IPS-NIHi11 (cell line): Measurements from ENCODE around the gene FAM171A1.

Experiments
- DNase-seq: peaks from one replicate; pipeline ENCODE4 v3.0.0; 2012; ENCODE audit warnings: mixed read lengths, low spot score

Gene FAM171A1

GRCh38 chr10:15373199-15373598 lies 2.1 kb upstream of the FAM171A1 start:
- DNase-seq: no peak

DNA sequence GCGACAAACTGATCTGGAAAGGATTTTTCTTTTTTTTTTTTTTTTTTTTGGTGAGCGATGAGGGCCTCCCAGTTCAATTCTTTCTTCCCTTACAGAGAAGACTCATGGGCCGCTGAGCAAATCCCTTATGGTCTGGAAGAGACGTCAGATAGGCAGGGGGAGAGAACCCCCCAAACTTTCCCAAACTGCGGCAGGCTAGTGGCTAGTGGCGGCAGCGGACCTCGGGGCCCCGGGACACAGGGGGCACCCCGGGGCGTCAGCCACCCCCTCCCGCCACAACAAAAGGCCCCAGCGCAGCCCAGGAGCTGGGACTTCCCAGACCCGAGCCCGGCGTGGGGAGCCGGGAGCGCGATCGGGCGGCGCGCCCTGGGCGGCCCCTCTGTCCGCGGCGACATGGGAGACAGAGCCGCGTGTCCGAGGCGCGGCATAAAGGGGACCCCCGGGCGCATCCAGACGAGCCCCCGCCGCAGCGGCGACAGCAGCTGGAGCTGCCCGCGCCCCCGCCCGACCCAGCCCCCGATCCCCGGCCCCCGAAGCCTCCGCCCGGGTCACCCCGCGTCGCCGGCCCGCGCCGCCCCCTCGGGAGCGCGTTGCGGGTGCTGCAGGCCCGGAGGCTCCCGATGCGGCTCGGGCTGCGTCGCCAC lies 755 bp downstream of the FAM171A1 start:
- DNase-seq: peak; percentile 51

GRCh38 chr10:15369256-15370211 lies 1.6 kb downstream of the FAM171A1 start:
- DNase-seq: peak; percentile 24

DNA sequence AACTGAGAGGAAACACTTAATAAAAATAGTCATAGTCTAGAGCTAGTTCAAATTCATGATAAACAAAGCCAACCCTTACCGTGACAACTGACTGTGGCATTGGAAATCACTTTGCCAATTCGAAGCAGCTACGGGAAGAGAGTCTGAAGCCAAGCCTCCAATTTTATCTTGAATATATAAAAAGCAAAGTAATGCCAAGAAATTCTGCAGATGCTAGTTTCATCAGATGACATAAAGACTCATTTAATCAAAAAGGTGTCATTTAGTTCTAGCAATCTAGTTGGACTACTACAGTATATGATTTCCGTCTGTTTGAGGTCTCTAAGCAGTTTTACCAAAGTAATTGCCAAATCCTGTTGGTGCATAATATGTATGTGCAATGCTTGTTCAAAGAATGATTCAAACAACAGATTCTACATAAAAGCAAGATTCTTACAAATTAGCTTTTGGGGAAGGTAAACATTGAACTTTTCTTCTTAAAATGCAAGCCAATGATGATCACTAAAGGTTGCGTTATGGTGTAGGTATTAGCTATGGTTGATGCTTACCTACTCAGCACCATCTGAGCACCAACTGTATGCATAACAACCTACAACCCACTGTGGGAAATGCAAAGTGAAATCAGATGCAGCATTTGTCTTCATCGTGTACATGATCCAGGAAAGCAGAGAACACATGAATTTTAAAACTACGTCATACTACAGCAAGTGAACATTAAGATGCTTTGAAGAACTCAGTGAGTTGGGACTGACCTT lies 2.8 kb downstream of the FAM171A1 start:
- no peak for DNase-seq

DNA sequence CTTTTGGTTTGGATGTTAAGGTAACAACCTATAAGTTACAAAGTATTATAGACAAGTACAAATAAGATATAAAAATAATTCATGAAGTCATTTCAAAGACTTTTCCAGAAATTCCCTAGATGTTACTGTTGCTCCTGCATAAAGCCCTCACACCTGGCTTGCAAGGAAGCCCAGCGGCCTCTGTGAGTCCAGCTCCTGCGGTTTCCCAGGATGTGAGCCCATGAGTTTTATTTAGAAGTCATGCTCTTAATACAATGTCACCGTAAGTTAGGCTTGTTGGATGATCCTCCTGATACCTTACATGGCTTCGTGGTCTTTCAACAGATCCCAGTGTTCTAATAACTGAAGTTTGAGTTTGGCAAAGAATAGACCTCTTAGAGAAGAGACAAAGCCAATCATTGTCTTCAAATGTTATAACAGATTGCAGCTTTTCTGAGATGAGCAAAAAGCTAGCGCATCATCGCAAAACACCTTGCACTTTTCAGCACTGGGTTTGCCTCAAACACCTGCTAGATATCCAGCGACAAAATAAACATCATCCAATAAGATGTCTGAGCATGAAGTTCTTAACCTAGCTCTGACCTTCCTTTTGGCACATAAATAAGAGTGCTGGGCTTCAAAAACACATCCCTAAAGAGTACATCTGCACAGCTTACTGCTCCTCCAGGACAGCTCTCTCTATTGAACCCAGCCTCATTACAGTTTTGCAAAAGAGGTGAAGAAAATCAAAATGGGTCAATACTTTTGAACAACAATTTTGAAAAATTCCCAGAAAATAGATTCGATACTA lies 3.6 kb downstream of the FAM171A1 start:
- DNase-seq: no peak

DNA sequence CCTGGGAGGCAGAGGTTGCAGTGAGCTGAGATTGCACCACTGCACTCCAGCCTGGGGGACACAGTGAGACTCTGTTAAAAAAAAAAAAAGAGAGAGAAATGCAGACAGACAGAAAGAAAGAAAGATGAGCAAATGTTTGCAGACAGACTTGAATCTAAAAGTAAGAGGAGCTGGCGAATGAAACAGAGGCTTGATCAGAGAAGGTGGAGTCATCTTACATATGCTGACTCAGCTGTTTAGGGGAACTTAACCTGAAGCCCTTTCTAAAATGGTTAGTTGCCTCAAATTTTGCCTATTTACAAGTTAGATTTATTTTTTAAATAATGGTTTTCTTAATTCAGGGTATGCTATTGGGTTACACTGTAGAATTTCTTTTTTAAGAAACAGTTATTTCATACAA lies 5.4 kb downstream of the FAM171A1 start:
- no peak for DNase-seq

DNA sequence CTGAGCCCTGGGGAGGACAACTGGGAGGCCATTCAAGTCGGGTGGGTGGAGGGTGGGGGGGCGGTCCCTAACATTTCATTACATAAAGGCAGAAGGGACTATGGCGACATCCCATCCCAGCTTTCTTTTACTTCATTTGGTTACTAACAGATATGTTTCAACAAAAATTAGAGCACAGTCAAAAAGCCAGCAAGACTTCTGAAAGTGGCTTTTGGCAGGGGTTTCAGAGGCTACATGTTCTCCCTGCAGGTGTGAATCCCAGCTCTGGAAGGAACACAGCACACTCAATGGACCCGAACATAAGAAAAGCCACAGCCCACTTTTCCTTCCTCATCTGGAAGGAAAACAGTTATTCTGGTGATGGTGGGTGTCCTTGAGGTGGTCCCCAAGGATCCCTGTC lies 7.1 kb downstream of the FAM171A1 start:
- DNase-seq: no peak

GRCh38 chr10:15363031-15363430 lies 8.1 kb downstream of the FAM171A1 start:
- DNase-seq: no peak

- DNase-seq: no peak
Measured at GRCh38 chr10:15361131-15361530, 10.0 kb downstream of the FAM171A1 start.

GRCh38 chr10:15360566-15360965 lies 10.5 kb downstream of the FAM171A1 start:
- DNase-seq: no peak

DNA sequence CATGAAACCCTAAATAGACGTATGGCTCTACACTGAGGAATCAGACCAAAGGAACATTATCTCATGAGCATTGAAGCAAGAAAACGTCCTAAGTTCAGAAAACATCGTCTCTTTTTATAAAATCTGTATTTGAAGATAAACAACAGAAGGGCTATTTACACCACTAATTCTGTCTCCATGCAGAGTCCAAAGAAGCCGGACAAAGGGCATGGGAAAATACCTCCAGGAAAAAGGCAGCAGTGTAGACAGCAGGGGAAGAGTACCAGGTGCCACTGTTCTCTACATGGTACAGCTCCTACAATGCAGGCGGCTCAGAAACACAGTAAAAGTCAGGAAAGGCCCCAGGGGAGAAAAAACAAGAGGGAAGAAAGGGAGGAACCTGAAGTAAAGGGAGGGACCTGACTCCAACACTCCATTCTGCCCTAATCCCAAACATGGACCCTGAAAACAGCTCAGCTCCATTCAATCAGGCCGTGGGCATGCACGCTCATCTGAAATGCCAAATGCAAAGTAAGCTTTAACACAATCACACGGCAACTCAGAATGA lies 17.5 kb downstream of the FAM171A1 start:
- no peak for DNase-seq

DNA sequence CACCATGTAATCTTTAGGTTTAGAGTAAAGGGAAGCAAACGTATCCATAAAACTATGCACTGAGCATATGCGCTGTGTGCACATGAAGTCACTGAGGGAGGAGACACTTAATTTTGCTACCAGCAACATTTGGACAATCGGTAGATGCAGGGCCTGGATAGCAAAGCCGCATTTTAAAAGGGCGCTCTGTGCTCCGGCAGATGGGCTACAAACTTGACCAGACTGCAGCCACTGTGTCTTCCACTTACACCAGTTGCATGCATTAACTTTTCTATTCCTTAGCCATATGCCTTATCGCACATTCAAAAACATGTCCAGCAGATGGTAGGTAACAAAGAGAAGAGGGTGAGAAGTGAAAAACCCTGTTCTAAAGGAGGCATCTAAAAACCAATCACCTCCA lies 18.3 kb downstream of the FAM171A1 start:
- DNase-seq: no peak

- DNase-seq: no peak
Measured at GRCh38 chr10:15352201-15352600, 18.9 kb downstream of the FAM171A1 start.

GRCh38 chr10:15351099-15351820 lies 19.8 kb downstream of the FAM171A1 start:
- DNase-seq: no peak

GRCh38 chr10:15349112-15349511 lies 22.0 kb downstream of the FAM171A1 start:
- no peak for DNase-seq

DNA sequence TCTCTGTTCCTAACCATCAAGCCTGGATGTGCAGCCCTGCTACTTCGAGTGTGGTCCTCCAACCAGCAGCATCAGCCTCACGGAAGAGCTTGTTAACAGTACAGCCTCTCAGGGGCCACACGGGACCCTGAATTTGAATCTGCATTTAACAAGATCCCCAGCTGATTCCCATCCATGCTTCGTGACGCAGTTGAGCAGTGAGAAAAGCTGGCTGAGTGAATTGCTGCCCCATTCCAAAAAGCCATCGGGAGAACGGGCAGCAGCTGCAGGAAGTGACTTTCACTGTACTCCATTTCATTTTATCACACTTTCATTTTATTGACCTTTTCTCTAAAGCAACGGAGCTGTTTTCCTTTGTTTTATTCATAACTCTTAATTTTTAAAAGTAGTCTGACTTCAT lies 22.5 kb downstream of the FAM171A1 start:
- DNase-seq: no peak

DNA sequence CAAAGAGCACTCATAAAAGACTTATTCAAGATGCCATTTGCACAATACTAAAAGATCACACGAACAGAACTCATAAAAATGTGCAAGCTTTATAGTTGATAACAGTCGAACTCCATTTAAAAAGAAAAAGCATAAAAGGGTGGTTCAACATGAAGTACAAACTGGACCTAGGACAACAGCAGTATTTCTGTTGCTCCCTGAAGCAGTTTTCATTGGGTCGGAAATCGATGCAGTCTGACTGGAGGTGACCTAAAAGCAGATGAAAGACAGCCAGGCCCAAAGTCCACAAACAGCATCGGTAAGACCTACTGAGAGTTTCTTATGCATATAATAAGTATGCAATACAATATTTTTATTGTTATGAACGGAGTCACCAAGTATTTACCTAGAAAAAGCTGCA lies 23.9 kb downstream of the FAM171A1 start:
- DNase-seq: no peak

DNA sequence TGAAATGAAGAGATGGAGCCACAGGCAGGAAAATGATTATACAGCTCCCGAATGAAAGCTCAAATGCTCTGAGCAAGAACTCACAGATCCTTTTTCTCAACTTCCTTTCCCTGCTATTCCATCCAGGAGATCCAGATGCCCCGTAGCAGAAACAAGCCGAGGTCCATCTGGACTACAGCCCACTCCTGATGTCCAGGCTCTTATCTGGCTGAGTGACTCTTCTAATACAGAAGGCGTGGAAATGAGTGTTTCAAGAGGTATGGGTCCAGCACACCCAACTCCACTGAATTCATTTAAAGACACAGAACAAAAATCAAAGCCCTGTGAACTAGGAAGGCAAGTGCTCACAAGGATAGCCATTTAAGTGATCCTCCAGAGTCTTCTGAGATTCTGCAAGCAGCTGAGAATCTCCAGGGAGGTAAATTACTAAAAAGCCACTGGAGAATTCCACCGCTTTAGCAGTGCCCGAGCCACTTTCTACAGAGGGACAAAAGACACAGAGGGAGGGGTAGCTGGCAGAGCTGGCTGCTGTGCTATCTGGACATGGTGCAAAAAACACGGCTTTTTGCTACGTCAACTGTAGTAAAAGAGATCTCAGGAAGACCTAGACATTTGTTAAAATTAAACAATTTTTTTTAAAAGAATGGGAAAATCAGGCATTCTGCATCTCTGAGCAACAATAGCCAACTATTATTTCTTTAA lies 24.5 kb downstream of the FAM171A1 start:
- DNase-seq: no peak

DNA sequence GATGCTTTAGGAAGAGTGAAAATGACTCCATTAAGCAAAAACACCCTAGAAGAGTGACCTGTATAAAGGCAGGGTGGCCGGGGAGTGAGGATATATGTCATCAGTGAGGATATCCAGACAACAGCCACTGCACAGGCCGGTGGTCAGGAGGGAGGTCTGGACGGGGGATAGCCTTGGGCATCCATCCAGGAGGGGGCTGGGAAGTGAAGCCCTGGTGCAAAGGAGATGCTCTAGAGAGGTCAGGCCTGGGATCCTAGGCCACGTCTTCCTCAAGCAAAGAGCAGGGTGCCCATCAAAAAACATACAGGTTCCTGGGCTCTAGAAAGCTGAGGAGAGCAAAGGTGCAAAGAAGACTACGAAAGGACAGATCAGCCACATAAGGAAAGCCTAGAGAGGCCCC lies 25.6 kb downstream of the FAM171A1 start:
- DNase-seq: no peak

DNA sequence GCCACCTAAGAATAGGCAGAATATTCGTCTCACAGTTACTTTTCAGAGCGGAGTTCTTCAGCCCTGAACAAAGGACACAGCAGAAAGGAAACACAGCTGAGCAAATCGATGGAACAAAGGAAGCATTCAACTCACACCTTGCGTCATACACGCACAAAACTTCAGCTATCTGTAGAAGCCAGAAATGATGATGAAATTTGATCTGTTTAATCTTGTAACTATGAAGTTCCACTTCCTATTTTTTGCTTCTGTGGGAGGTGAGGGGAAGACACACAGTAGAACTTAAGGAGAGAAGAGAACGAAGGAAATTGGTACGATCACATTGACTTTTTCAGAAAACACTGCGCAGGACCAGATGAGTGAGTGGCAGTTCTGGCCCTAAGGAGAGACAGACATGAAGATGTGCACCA lies 26.2 kb downstream of the FAM171A1 start:
- DNase-seq: no peak
